Measurements from ENCODE around the gene TMED1. TPM values are rescaled to one million over a fixed set of nuclear protein-coding genes. Genes with fewer than 3 reads are reported as not detected.
A peak's percentile ranks its signal among the peaks of the same experiment; 100 is the strongest.

TMED1 gene
- total RNA-seq, 1 donor from 2014 or later: 27.0 TPM

GRCh38 chr19:10812902-10813404, 23.1 kb downstream of the TMED1 start:
- DNase-seq (ENCODE audit: low read depth): peak; percentile 94
- peak overlapping the region; percentile 85 for H3K27ac Mint-ChIP-seq (ENCODE audit: unreplicated experiment)
- no peaks in the 10 kb centered on the region for H3K27me3 Mint-ChIP-seq (ENCODE audit: low read depth, unreplicated experiment)
- no peaks in the 10 kb centered on the region for H3K9me3 ChIP-seq (ENCODE audit: insufficient read depth, low read depth, low read length)
- peak overlapping the region; percentile 80 for H3K27ac ChIP-seq (ENCODE audit: low read depth, low read length)
- H4K20me1 ChIP-seq (ENCODE audit: insufficient read depth, low read length): no peaks in the 10 kb centered on the region
- H3K4me2 ChIP-seq (ENCODE audit: low read length): peak overlapping the region; percentile 66
- H3K36me3 Mint-ChIP-seq (ENCODE audit: low read depth, unreplicated experiment): peaks cover 25% of the 10 kb centered on the region
- H3K79me2 ChIP-seq (ENCODE audit: insufficient read depth, low read length): peaks cover 30% of the 10 kb centered on the region
- H3K4me3 ChIP-seq (ENCODE audit: insufficient read depth, low read depth, low read length): no peak overlapping the region
- H3K9me3 Mint-ChIP-seq (ENCODE audit: unreplicated experiment): no peaks in the 10 kb centered on the region
- H2AFZ ChIP-seq (ENCODE audit: low read depth, low read length): no peak overlapping the region
- peak; percentile 47 for FAIRE-seq
- peak overlapping the region; percentile 47 for H3K9ac ChIP-seq (ENCODE audit: low read length)
- TF ChIP-seq EZH2 (IDR thresholded peaks at IDR 0.05; ENCODE audit: insufficient read depth, low read length) (no peak), CTCF (IDR thresholded peaks at IDR 0.05; ENCODE audit: insufficient read depth, low read depth, low read length) (no peak)
- peak overlapping the region; percentile 31 for H3K4me3 Mint-ChIP-seq (ENCODE audit: unreplicated experiment)
- H3K4me1 Mint-ChIP-seq (ENCODE audit: low read depth, unreplicated experiment): peaks cover 21% of the 10 kb centered on the region
- H3K27me3 ChIP-seq (ENCODE audit: insufficient read depth, low read length): no peaks in the 10 kb centered on the region
- H3K36me3 ChIP-seq (ENCODE audit: insufficient read depth, low read length): peaks cover 6% of the 10 kb centered on the region
- H3K4me1 ChIP-seq (ENCODE audit: insufficient read depth, low read length): peaks cover 49% of the 10 kb centered on the region

GRCh38 chr19:10812196-10812595, 23.8 kb downstream of the TMED1 start:
- H3K4me1 Mint-ChIP-seq (ENCODE audit: low read depth, unreplicated experiment): peaks cover 17% of the 10 kb centered on the region
- H3K79me2 ChIP-seq (ENCODE audit: insufficient read depth, low read length): peaks cover 30% of the 10 kb centered on the region
- H3K4me2 ChIP-seq (ENCODE audit: low read length): no peak overlapping the region
- no peak for DNase-seq (ENCODE audit: low read depth)
- peaks cover 26% of the 10 kb centered on the region for H3K36me3 Mint-ChIP-seq (ENCODE audit: low read depth, unreplicated experiment)
- H3K4me3 ChIP-seq (ENCODE audit: insufficient read depth, low read depth, low read length): no peak overlapping the region
- peaks cover 6% of the 10 kb centered on the region for H3K36me3 ChIP-seq (ENCODE audit: insufficient read depth, low read length)
- H3K9me3 Mint-ChIP-seq (ENCODE audit: unreplicated experiment): no peaks in the 10 kb centered on the region
- H3K9ac ChIP-seq (ENCODE audit: low read length): no peak overlapping the region
- no peaks in the 10 kb centered on the region for H3K27me3 ChIP-seq (ENCODE audit: insufficient read depth, low read length)
- no peaks in the 10 kb centered on the region for H4K20me1 ChIP-seq (ENCODE audit: insufficient read depth, low read length)
- no peak overlapping the region for H3K27ac ChIP-seq (ENCODE audit: low read depth, low read length)
- peaks cover 46% of the 10 kb centered on the region for H3K4me1 ChIP-seq (ENCODE audit: insufficient read depth, low read length)
- TF ChIP-seq EZH2 (IDR thresholded peaks at IDR 0.05; ENCODE audit: insufficient read depth, low read length): no peak
- TF ChIP-seq CTCF (IDR thresholded peaks at IDR 0.05; ENCODE audit: insufficient read depth, low read depth, low read length): no peak
- no peak for FAIRE-seq
- H3K4me3 Mint-ChIP-seq (ENCODE audit: unreplicated experiment): no peak overlapping the region
- no peak overlapping the region for H3K27ac Mint-ChIP-seq (ENCODE audit: unreplicated experiment)
- H3K27me3 Mint-ChIP-seq (ENCODE audit: low read depth, unreplicated experiment): no peaks in the 10 kb centered on the region
- no peak overlapping the region for H2AFZ ChIP-seq (ENCODE audit: low read depth, low read length)
- no peaks in the 10 kb centered on the region for H3K9me3 ChIP-seq (ENCODE audit: insufficient read depth, low read depth, low read length)

- no peak for FAIRE-seq
- Histone ChIP-seq H3K36me3 (ENCODE audit: insufficient read depth, low read length) (peaks cover 6% of the 10 kb centered on the region), H3K9ac (ENCODE audit: low read length) (no peak overlapping the region), H4K20me1 (ENCODE audit: insufficient read depth, low read length) (no peaks in the 10 kb centered on the region), H3K27me3 (ENCODE audit: insufficient read depth, low read length) (no peaks in the 10 kb centered on the region), H3K4me3 (ENCODE audit: insufficient read depth, low read depth, low read length) (no peak overlapping the region), H3K9me3 (ENCODE audit: insufficient read depth, low read depth, low read length) (no peaks in the 10 kb centered on the region), H3K4me1 (ENCODE audit: insufficient read depth, low read length) (peaks cover 39% of the 10 kb centered on the region), H3K4me2 (ENCODE audit: low read length) (no peak overlapping the region), H2AFZ (ENCODE audit: low read depth, low read length) (no peak overlapping the region), H3K27ac (ENCODE audit: low read depth, low read length) (no peak overlapping the region), H3K79me2 (ENCODE audit: insufficient read depth, low read length) (peaks cover 24% of the 10 kb centered on the region)
- no peak overlapping the region for H3K27ac Mint-ChIP-seq (ENCODE audit: unreplicated experiment)
- peaks cover 17% of the 10 kb centered on the region for H3K4me1 Mint-ChIP-seq (ENCODE audit: low read depth, unreplicated experiment)
- peaks cover 26% of the 10 kb centered on the region for H3K36me3 Mint-ChIP-seq (ENCODE audit: low read depth, unreplicated experiment)
- TF ChIP-seq EZH2 (IDR thresholded peaks at IDR 0.05; ENCODE audit: insufficient read depth, low read length) (no peak), CTCF (IDR thresholded peaks at IDR 0.05; ENCODE audit: insufficient read depth, low read depth, low read length) (no peak)
- no peaks in the 10 kb centered on the region for H3K27me3 Mint-ChIP-seq (ENCODE audit: low read depth, unreplicated experiment)
- no peaks in the 10 kb centered on the region for H3K9me3 Mint-ChIP-seq (ENCODE audit: unreplicated experiment)
- H3K4me3 Mint-ChIP-seq (ENCODE audit: unreplicated experiment): no peak overlapping the region
- DNase-seq (ENCODE audit: low read depth): no peak
These were observed 24.5 kb downstream of the TMED1 start for GRCh38 chr19:10811391-10812111.

Measured in astrocyte (in vitro differentiated cells and primary cell).